ENCODE measurements around the gene MPIG6B. TPM values are rescaled to one million over a fixed set of nuclear protein-coding genes. Genes with fewer than 3 reads are reported as not detected.

Gene MPIG6B
- total RNA-seq, 2 donors from 2014 or later: not detected

- Histone ChIP-seq H3K9ac (ENCODE audit: extremely low read depth, low read length, poor library complexity, severe bottlenecking) (no peak overlapping the region), H3K9me3 (ENCODE audit: control insufficient read depth, low read length) (no peaks in the 10 kb centered on the region), H3K27me3 (ENCODE audit: control insufficient read depth, insufficient read depth, low read length, poor library complexity, severe bottlenecking) (no peaks in the 10 kb centered on the region), H3K4me1 (ENCODE audit: control insufficient read depth, insufficient read depth, low read length) (no peaks in the 10 kb centered on the region), H3K36me3 (ENCODE audit: control insufficient read depth, insufficient read depth, low read length) (no peaks in the 10 kb centered on the region), H3K4me3 (ENCODE audit: low read length) (no peak overlapping the region), H3K27ac (ENCODE audit: low read depth, low read length) (no peak overlapping the region)
- no peak for DNase-seq
- TF ChIP-seq CTCF (conservative IDR thresholded peaks at IDR 0.05): no peak
- H3K27ac Mint-ChIP-seq: no peak overlapping the region
- no peaks in the 10 kb centered on the region for H3K9me3 Mint-ChIP-seq
- peaks cover 13% of the 10 kb centered on the region for H3K4me1 Mint-ChIP-seq
- no peaks in the 10 kb centered on the region for H3K27me3 Mint-ChIP-seq (ENCODE audit: insufficient read depth)
- WGBS, 2 experiments (ENCODE audit: insufficient coverage in 1 of 2, insufficient read length in 1 of 2): 92 to 95% methylated on average over 14 to 18 of the region's 18 CpGs
- H3K4me3 Mint-ChIP-seq: no peak overlapping the region
- H3K36me3 Mint-ChIP-seq (ENCODE audit: low read depth): peaks cover 2% of the 10 kb centered on the region
Measured at GRCh38 chr6:31768363-31769257, 45.4 kb downstream of the MPIG6B start.

- Mint-ChIP-seq H3K27me3 (ENCODE audit: insufficient read depth) (no peaks in the 10 kb centered on the region), H3K9me3 (no peaks in the 10 kb centered on the region), H3K36me3 (ENCODE audit: low read depth) (no peaks in the 10 kb centered on the region), H3K27ac (no peak overlapping the region), H3K4me3 (no peak overlapping the region), H3K4me1 (peaks cover 8% of the 10 kb centered on the region)
- H3K27ac ChIP-seq (ENCODE audit: low read depth, low read length): no peak overlapping the region
- peak; percentile 95 for TF ChIP-seq CTCF (conservative IDR thresholded peaks at IDR 0.05)
- H3K4me1 ChIP-seq (ENCODE audit: control insufficient read depth, insufficient read depth, low read length): no peaks in the 10 kb centered on the region
- no peaks in the 10 kb centered on the region for H3K9me3 ChIP-seq (ENCODE audit: control insufficient read depth, low read length)
- no peaks in the 10 kb centered on the region for H3K27me3 ChIP-seq (ENCODE audit: control insufficient read depth, insufficient read depth, low read length, poor library complexity, severe bottlenecking)
- WGBS, 2 experiments (ENCODE audit: insufficient coverage in 1 of 2, insufficient read length in 1 of 2): 78 to 83% methylated on average over 5 to 12 of the region's 12 CpGs
- H3K4me3 ChIP-seq (ENCODE audit: low read length): no peak overlapping the region
- peak; percentile 93 for DNase-seq
- no peaks in the 10 kb centered on the region for H3K36me3 ChIP-seq (ENCODE audit: control insufficient read depth, insufficient read depth, low read length)
- H3K9ac ChIP-seq (ENCODE audit: extremely low read depth, low read length, poor library complexity, severe bottlenecking): no peak overlapping the region
Measured at GRCh38 chr6:31769684-31770371, 46.7 kb downstream of the MPIG6B start.

GRCh38 chr6:31770860-31771259 lies 47.7 kb downstream of the MPIG6B start:
- no peak overlapping the region for H3K4me3 ChIP-seq (ENCODE audit: low read length)
- H3K27me3 ChIP-seq (ENCODE audit: control insufficient read depth, insufficient read depth, low read length, poor library complexity, severe bottlenecking): no peaks in the 10 kb centered on the region
- Mint-ChIP-seq H3K4me1 (peaks cover 7% of the 10 kb centered on the region), H3K4me3 (no peak overlapping the region), H3K27ac (no peak overlapping the region), H3K36me3 (ENCODE audit: low read depth) (no peaks in the 10 kb centered on the region), H3K27me3 (ENCODE audit: insufficient read depth) (no peaks in the 10 kb centered on the region), H3K9me3 (no peaks in the 10 kb centered on the region)
- no peak for DNase-seq
- no peak overlapping the region for H3K27ac ChIP-seq (ENCODE audit: low read depth, low read length)
- no peaks in the 10 kb centered on the region for H3K9me3 ChIP-seq (ENCODE audit: control insufficient read depth, low read length)
- TF ChIP-seq CTCF (conservative IDR thresholded peaks at IDR 0.05): no peak
- 90 to 100% methylated on average over 2 of the region's 2 CpGs for WGBS, 2 experiments (ENCODE audit: insufficient coverage in 1 of 2, insufficient read length in 1 of 2)
- no peaks in the 10 kb centered on the region for H3K4me1 ChIP-seq (ENCODE audit: control insufficient read depth, insufficient read depth, low read length)
- H3K36me3 ChIP-seq (ENCODE audit: control insufficient read depth, insufficient read depth, low read length): no peaks in the 10 kb centered on the region
- H3K9ac ChIP-seq (ENCODE audit: extremely low read depth, low read length, poor library complexity, severe bottlenecking): no peak overlapping the region
